ENCODE results near the gene PTPRJ. TPM values are rescaled to one million over a fixed set of nuclear protein-coding genes. Genes with fewer than 3 reads are reported as not detected.

The PTPRJ gene
- polyA plus RNA-seq, 1 donor from 2014 or later, result 8.6 TPM

GRCh38 chr11:47994417-47994816 lies 14.1 kb downstream of the PTPRJ start:
- H3K79me2 ChIP-seq (replicated peaks; ENCODE audit: insufficient read depth, low read length), result peaks cover 17% of the 10 kb centered on the region

GRCh38 chr11:47995360-47995769 lies 15.0 kb downstream of the PTPRJ start:
- H3K27me3 ChIP-seq (ENCODE audit: insufficient read depth, low read depth, low read length), result no peaks in the 10 kb centered on the region
- no peaks in the 10 kb centered on the region for H4K20me1 ChIP-seq (ENCODE audit: insufficient read depth)
- no peaks in the 10 kb centered on the region for H3K9me2 ChIP-seq (ENCODE audit: insufficient read depth, low read length)
- no peaks in the 10 kb centered on the region for H3K36me3 ChIP-seq (ENCODE audit: insufficient read depth, low read length)
- H3K79me2 ChIP-seq (replicated peaks; ENCODE audit: insufficient read depth, low read length), result peaks cover 11% of the 10 kb centered on the region
- no peak overlapping the region for H3K4me2 ChIP-seq (ENCODE audit: low read length)
- no peak overlapping the region for H3K4me3 ChIP-seq (ENCODE audit: low read length)
- no peak overlapping the region for H2AFZ ChIP-seq (ENCODE audit: low read depth, low read length)
- no peak overlapping the region for H3K27ac ChIP-seq (ENCODE audit: low read length)
- no peaks in the 10 kb centered on the region for H3K9me3 ChIP-seq (ENCODE audit: low read length)
- no peak overlapping the region for H3K9ac ChIP-seq (ENCODE audit: low read length)
- no peaks in the 10 kb centered on the region for H3F3A ChIP-seq (ENCODE audit: insufficient read depth, low read length, poor library complexity, severe bottlenecking)
- TF ChIP-seq REST (IDR thresholded peaks at IDR 0.05; ENCODE audit: borderline replicate concordance) (no peak), EZH2 (IDR thresholded peaks at IDR 0.05; ENCODE audit: borderline replicate concordance, insufficient read depth, low read length, poor library complexity, severe bottlenecking) (no peak), EP300 (conservative IDR thresholded peaks at IDR 0.05; ENCODE audit: poor library complexity, severe bottlenecking) (no peak), POLR2AphosphoS5 (IDR thresholded peaks at IDR 0.05) (no peak), MXI1 (conservative IDR thresholded peaks at IDR 0.05; ENCODE audit: poor library complexity, severe bottlenecking) (no peak), SMC3 (conservative IDR thresholded peaks at IDR 0.05; ENCODE audit: poor library complexity) (no peak), CTCF (IDR thresholded peaks at IDR 0.05; ENCODE audit: poor library complexity, severe bottlenecking) (no peak)

More at GRCh38 chr11:47994417-47994816, 14.1 kb downstream of the PTPRJ start:
- H2AFZ ChIP-seq (ENCODE audit: low read depth, low read length), result no peak overlapping the region
- H3K4me2 ChIP-seq (ENCODE audit: low read length), result no peak overlapping the region
- no peaks in the 10 kb centered on the region for H3K9me3 ChIP-seq (ENCODE audit: low read length)
- no peak for TF ChIP-seq SMC3 (conservative IDR thresholded peaks at IDR 0.05; ENCODE audit: poor library complexity)
- TF ChIP-seq MXI1 (conservative IDR thresholded peaks at IDR 0.05; ENCODE audit: poor library complexity, severe bottlenecking), result no peak
- TF ChIP-seq RAD21 (conservative IDR thresholded peaks at IDR 0.05), result no peak
- no peak for TF ChIP-seq REST (IDR thresholded peaks at IDR 0.05; ENCODE audit: borderline replicate concordance)
- TF ChIP-seq CTCF (IDR thresholded peaks at IDR 0.05; ENCODE audit: poor library complexity, severe bottlenecking), result no peak
- no peak for TF ChIP-seq TAF1 (IDR thresholded peaks at IDR 0.05; ENCODE audit: low read depth)
- no peak for TF ChIP-seq EZH2 (IDR thresholded peaks at IDR 0.05; ENCODE audit: borderline replicate concordance, insufficient read depth, low read length, poor library complexity, severe bottlenecking)
- no peaks in the 10 kb centered on the region for H3K36me3 ChIP-seq (ENCODE audit: insufficient read depth, low read length)
- no peaks in the 10 kb centered on the region for H4K20me1 ChIP-seq (ENCODE audit: insufficient read depth)
- H3K9ac ChIP-seq (ENCODE audit: low read length), result no peak overlapping the region
- no peak overlapping the region for H3K27ac ChIP-seq (ENCODE audit: low read length)
- H3K4me3 ChIP-seq (ENCODE audit: low read length), result no peak overlapping the region
- no peaks in the 10 kb centered on the region for H3K27me3 ChIP-seq (ENCODE audit: insufficient read depth, low read depth, low read length)
- no peaks in the 10 kb centered on the region for H3F3A ChIP-seq (ENCODE audit: insufficient read depth, low read length, poor library complexity, severe bottlenecking)
- H3K9me2 ChIP-seq (ENCODE audit: insufficient read depth, low read length), result no peaks in the 10 kb centered on the region
